Measurements from ENCODE around the gene ZBTB42.

- no peak for TF ChIP-seq PCBP1 (IDR thresholded peaks at IDR 0.05; ENCODE audit: borderline replicate concordance, low read depth, low read length)
- no peak for TF ChIP-seq KDM4B (CRISPR knock-in tag; IDR thresholded peaks at IDR 0.05)
These were observed 43.6 kb downstream of the ZBTB42 start for GRCh38 chr14:104844306-104845032.

Measured in HepG2 (cell line).